GM12892 (cell line): ENCODE data around the gene MYOT.

Experiments used
- POLR2A ChIP-seq: IDR thresholded peaks from 2 replicates; pipeline ENCODE4 v1.6.1; 2011; ENCODE audit warnings: low read depth, low read length, control low read depth
- POLR2AphosphoS5 ChIP-seq: IDR thresholded peaks from 2 replicates; pipeline ENCODE4 v1.6.1; 2011; ENCODE audit warnings: low read depth, low read length, control low read depth

DNA sequence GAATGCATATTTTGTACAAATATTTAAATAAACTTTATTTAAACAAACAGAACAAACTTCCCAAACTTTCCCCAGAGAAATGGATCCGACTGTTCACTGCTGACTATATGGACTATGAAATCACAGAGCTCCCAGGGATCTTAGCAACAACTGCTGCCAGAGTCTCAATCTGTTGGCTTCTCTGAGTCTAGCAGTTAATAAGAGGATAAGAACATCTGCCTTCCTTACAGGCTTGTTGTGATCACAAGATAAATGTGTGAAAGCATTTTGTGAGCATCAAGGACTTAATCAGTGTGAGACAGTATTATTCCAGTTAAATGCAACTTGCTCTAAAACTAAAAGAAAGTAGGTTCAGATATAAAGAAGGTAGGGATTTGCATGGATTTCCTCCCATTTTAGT lies 31.4 kb upstream of the MYOT start:
- TF ChIP-seq POLR2AphosphoS5, result no peak
- TF ChIP-seq POLR2A, result no peak
